H9 (cell line): ENCODE results near the gene ATP8A2. TPM values are rescaled to one million over a fixed set of nuclear protein-coding genes. Genes with fewer than 3 reads are reported as not detected.

ENCODE experiments used
- DNase-seq: peaks from one replicate; pipeline ENCODE4 v3.0.0-alpha.2; 2017
- H2AFZ ChIP-seq: one replicate; pipeline ENCODE4 v1.6.1; 2013; ENCODE audit warnings: mild to moderate bottlenecking, low read length, control low read depth, moderate library complexity
- H2AK5ac ChIP-seq: 2 replicates; pipeline ENCODE4 v1.6.1; 2013; ENCODE audit warnings: low read length, control low read depth, mixed read lengths; ENCODE audit not compliant: insufficient read length
- H2BK120ac ChIP-seq: one replicate; pipeline ENCODE4 v1.6.1; 2013; ENCODE audit warnings: low read depth, mild to moderate bottlenecking, low read length, control low read depth, inconsistent platforms; ENCODE audit not compliant: poor library complexity, severe bottlenecking
- H2BK12ac ChIP-seq: 2 replicates; pipeline ENCODE4 v1.6.1; 2013; ENCODE audit warnings: low read length, control low read depth, mixed read lengths, low read depth; ENCODE audit not compliant: insufficient read length
- H2BK15ac ChIP-seq: 2 replicates; pipeline ENCODE4 v1.6.1; 2013; ENCODE audit warnings: low read depth, low read length, control low read depth
- H2BK20ac ChIP-seq: one replicate; pipeline ENCODE4 v1.6.1; 2013; ENCODE audit warnings: low read depth, mild to moderate bottlenecking, low read length, control low read depth, inconsistent platforms; ENCODE audit not compliant: poor library complexity, severe bottlenecking
- H2BK5ac ChIP-seq: 2 replicates; pipeline ENCODE4 v1.6.1; 2013; ENCODE audit warnings: low read length, control low read depth, mixed read lengths; ENCODE audit not compliant: insufficient read length
- H3K14ac ChIP-seq: 2 replicates; pipeline ENCODE4 v1.6.1; 2013; ENCODE audit warnings: low read length, control low read depth; ENCODE audit not compliant: insufficient read depth
- H3K18ac ChIP-seq: 2 replicates; pipeline ENCODE4 v1.6.1; 2013; ENCODE audit warnings: low read depth, mild to moderate bottlenecking, mixed read lengths, low read length, control low read depth; ENCODE audit not compliant: insufficient read length
- H3K23ac ChIP-seq: 2 replicates; pipeline ENCODE4 v1.6.1; 2013; ENCODE audit warnings: low read length, control low read depth, mixed read lengths, low read depth; ENCODE audit not compliant: insufficient read length
- H3K23me2 ChIP-seq: 2 replicates; pipeline ENCODE4 v1.6.1; 2013; ENCODE audit warnings: low read depth, mild to moderate bottlenecking, mixed read lengths, low read length, control low read depth; ENCODE audit not compliant: insufficient read length, poor library complexity, severe bottlenecking
- H3K27ac ChIP-seq: 2 replicates; pipeline ENCODE4 v1.5.1; 2013; ENCODE audit warnings: low read length, control low read depth, mixed read lengths, low read depth; ENCODE audit not compliant: insufficient read length
- H3K27me3 ChIP-seq: 2 replicates; pipeline ENCODE4 v1.6.1; 2013; ENCODE audit warnings: low read length, control low read depth, inconsistent platforms; ENCODE audit not compliant: insufficient read depth
- H3K4ac ChIP-seq: 2 replicates; pipeline ENCODE4 v1.6.1; 2013; ENCODE audit warnings: low read depth, mild to moderate bottlenecking, control low read depth, inconsistent platforms, low read length, moderate library complexity
- H3K4me1 ChIP-seq: 2 replicates; pipeline ENCODE4 v1.6.1; 2013; ENCODE audit warnings: low read length, control low read depth, inconsistent platforms; ENCODE audit not compliant: insufficient read depth
- H3K4me2 ChIP-seq: 2 replicates; pipeline ENCODE4 v1.6.1; 2013; ENCODE audit warnings: low read length, control low read depth, mixed read lengths; ENCODE audit not compliant: insufficient read length, insufficient read depth
- H3K56ac ChIP-seq: 2 replicates; pipeline ENCODE4 v1.6.1; 2013; ENCODE audit warnings: low read depth, mild to moderate bottlenecking, mixed read lengths, low read length, control low read depth; ENCODE audit not compliant: insufficient read length
- H3K79me1 ChIP-seq: 2 replicates; pipeline ENCODE4 v1.6.1; 2013; ENCODE audit warnings: low read depth, mild to moderate bottlenecking, moderate library complexity, low read length, control low read depth, inconsistent platforms; ENCODE audit not compliant: insufficient read depth, poor library complexity, severe bottlenecking
- H3K79me2 ChIP-seq: 2 replicates; pipeline ENCODE4 v1.6.1; 2013; ENCODE audit warnings: low read length, control low read depth, inconsistent platforms; ENCODE audit not compliant: insufficient read depth
- H3K9ac ChIP-seq: 2 replicates; pipeline ENCODE4 v1.6.1; 2013; ENCODE audit warnings: low read length, control low read depth, mixed read lengths; ENCODE audit not compliant: insufficient read length; ENCODE audit errors: extremely low read depth
- H3K9me3 ChIP-seq: one replicate; pipeline ENCODE4 v1.6.1; 2013; ENCODE audit warnings: low read depth, low read length, inconsistent platforms; ENCODE audit not compliant: control insufficient read depth
- H3T11ph ChIP-seq: one replicate; pipeline ENCODE4 v1.6.1; 2013; ENCODE audit warnings: mild to moderate bottlenecking, low read length, control low read depth, inconsistent platforms
- H4K20me1 ChIP-seq: one replicate; pipeline ENCODE4 v1.6.1; 2013; ENCODE audit not compliant: control insufficient read depth, insufficient read length, insufficient read depth
- H4K5ac ChIP-seq: 2 replicates; pipeline ENCODE4 v1.6.1; 2013; ENCODE audit warnings: low read depth, mild to moderate bottlenecking, mixed read lengths, low read length, control low read depth; ENCODE audit not compliant: insufficient read length
- H4K8ac ChIP-seq: replicated peaks from 2 replicates; pipeline ENCODE4 v1.6.1; 2013; ENCODE audit warnings: low read length, control low read depth, mixed read lengths, low read depth; ENCODE audit not compliant: insufficient read length
- H4K91ac ChIP-seq: 2 replicates; pipeline ENCODE4 v1.6.1; 2013; ENCODE audit warnings: low read depth, mild to moderate bottlenecking, moderate library complexity, mixed read lengths, low read length, control low read depth; ENCODE audit not compliant: insufficient read length
- H3K27ac Mint-ChIP-seq, 3 experiments: 2 replicates in 2 of 3; 3 replicates in 1 of 3; pipeline ENCODE4 v1.8.0; 2020 to 2021; ENCODE audit warnings: mixed read lengths in 3 of 3, mild to moderate bottlenecking in 1 of 3, moderate library complexity in 1 of 3
- H3K27me3 Mint-ChIP-seq: 2 replicates; pipeline ENCODE4 v1.8.0; 2021; ENCODE audit warnings: low read depth, mild to moderate bottlenecking, moderate library complexity, mixed read lengths
- H3K36me3 Mint-ChIP-seq, 3 experiments: 2 replicates in 2 of 3; 3 replicates in 1 of 3; pipeline ENCODE4 v1.8.0; 2020 to 2021; ENCODE audit warnings: low read depth in 3 of 3, mixed read lengths in 3 of 3; ENCODE audit not compliant: insufficient read depth in 1 of 3
- H3K4me1 Mint-ChIP-seq, 2 experiments: 2 replicates each; pipeline ENCODE4 v1.8.0; 2020; ENCODE audit warnings: mixed read lengths in 2 of 2
- H3K4me3 Mint-ChIP-seq, 2 experiments: 2 replicates in 1 of 2; 3 replicates in 1 of 2; pipeline ENCODE4 v1.8.0; 2020 to 2021; ENCODE audit warnings: mild to moderate bottlenecking in 2 of 2, mixed read lengths in 2 of 2, moderate library complexity in 1 of 2
- H3K9me3 Mint-ChIP-seq, 2 experiments: 2 replicates in 1 of 2; 3 replicates in 1 of 2; pipeline ENCODE4 v1.8.0; 2020; ENCODE audit warnings: mild to moderate bottlenecking in 2 of 2, mixed read lengths in 2 of 2, moderate library complexity in 1 of 2
- WGBS: extraction: QIAGEN DNeasy Blood & Tissue Kit; methylation state at CpG from one replicate; pipeline ENCODE4 v1.1.7; 2013; ENCODE audit warnings: missing lambda C conversion rate, low lambda C conversion rate, mixed read lengths; ENCODE audit not compliant: insufficient read length; ENCODE audit errors: extremely low coverage; 5-methylcytosine and 5-hydroxymethylcytosine counted together
- total RNA-seq: library from RNA; stranded (reverse); gene quantifications from 2 replicates; pipeline ENCODE4 v1.2.1, GENCODE V29; 2021
- TF ChIP-seq, protein P1 (sequence below): fragments of 200-600 bp; sonication (generic); conservative IDR thresholded peaks from 3 replicates; pipeline ENCODE4 v1.8.0; 2021; ENCODE audit warnings: antibody characterized with exemption, mild to moderate bottlenecking

ATP8A2 gene
- total RNA-seq, 1 experiment from 2014 or later: 18.2 TPM

DNA sequence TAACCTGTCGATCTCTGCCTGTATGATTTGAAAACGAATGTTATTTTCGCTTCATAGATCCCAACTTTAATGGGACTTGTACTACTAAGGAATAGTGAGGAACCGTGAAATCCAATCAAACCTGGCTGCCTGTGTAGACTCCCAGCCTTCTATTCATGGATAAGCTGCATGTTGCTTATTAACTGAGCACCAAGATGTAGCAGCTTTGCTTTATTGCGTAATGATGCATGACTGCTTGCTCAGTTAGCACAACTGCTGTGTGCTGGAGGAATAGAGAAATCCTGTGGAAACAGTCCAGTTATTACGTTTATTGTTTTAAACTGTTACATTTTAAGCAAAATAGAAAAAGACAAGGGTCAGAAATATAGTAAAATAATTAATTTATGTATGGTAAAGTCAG is 571.9 kb downstream of the ATP8A2 start:
- Histone ChIP-seq H4K20me1 (no peaks in the 10 kb centered on the region), H3K4me2 (no peak overlapping the region), H2BK15ac (no peak overlapping the region), H4K91ac (no peak overlapping the region), H3K56ac (no peak overlapping the region), H3K23me2 (no peaks in the 10 kb centered on the region), H2AK5ac (no peak overlapping the region), H2BK120ac (no peak overlapping the region), H3K23ac (no peak overlapping the region), H2BK12ac (no peak overlapping the region), H4K8ac (no peak overlapping the region), H3K4me1 (no peaks in the 10 kb centered on the region), H3K79me1 (no peaks in the 10 kb centered on the region), H3K4ac (no peak overlapping the region), H2AFZ (no peak overlapping the region), H3K27me3 (no peaks in the 10 kb centered on the region), H3K9me3 (no peaks in the 10 kb centered on the region), H2BK20ac (no peak overlapping the region), H3K18ac (no peak overlapping the region), H3K27ac (no peak overlapping the region), H3K14ac (no peak overlapping the region), H4K5ac (no peak overlapping the region), H3T11ph (no peak overlapping the region), H3K79me2 (no peaks in the 10 kb centered on the region), H3K9ac (no peak overlapping the region), H2BK5ac (no peak overlapping the region)
- no CpG with 5 or more reads among the region's 6 CpGs for WGBS
- Mint-ChIP-seq H3K9me3 (no peaks in the 10 kb centered on the region), H3K27ac (no peak overlapping the region), H3K27me3 (peaks cover 6% of the 10 kb centered on the region), H3K4me3 (no peak overlapping the region), H3K4me1 (peaks cover 14 to 19% of the 10 kb centered on the region in 2 experiments), H3K36me3 (peaks cover 4 to 6% (median 4%) of the 10 kb centered on the region in 3 experiments; a peak in 5 of 7 replicates)
- no peak for DNase-seq
- TF ChIP-seq, protein P1, sequence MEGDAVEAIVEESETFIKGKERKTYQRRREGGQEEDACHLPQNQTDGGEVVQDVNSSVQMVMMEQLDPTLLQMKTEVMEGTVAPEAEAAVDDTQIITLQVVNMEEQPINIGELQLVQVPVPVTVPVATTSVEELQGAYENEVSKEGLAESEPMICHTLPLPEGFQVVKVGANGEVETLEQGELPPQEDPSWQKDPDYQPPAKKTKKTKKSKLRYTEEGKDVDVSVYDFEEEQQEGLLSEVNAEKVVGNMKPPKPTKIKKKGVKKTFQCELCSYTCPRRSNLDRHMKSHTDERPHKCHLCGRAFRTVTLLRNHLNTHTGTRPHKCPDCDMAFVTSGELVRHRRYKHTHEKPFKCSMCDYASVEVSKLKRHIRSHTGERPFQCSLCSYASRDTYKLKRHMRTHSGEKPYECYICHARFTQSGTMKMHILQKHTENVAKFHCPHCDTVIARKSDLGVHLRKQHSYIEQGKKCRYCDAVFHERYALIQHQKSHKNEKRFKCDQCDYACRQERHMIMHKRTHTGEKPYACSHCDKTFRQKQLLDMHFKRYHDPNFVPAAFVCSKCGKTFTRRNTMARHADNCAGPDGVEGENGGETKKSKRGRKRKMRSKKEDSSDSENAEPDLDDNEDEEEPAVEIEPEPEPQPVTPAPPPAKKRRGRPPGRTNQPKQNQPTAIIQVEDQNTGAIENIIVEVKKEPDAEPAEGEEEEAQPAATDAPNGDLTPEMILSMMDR: no peak
